HG03095 (cell line): ENCODE results near the gene MYCT1.
"Not testable (repeated sequence)": the region's sequence is repeated elsewhere in the genome, so short reads cannot be mapped to it uniquely, and the experiment has no call there.

ENCODE experiments used
- ATAC-seq: cut with Tn5 transposase; IDR thresholded peaks from one replicate; pipeline ENCODE4 v1.9.1; 2021; ENCODE audit warnings: moderate library complexity; ENCODE audit not compliant: unreplicated experiment

The MYCT1 gene

GRCh38 chr6:152697634-152698033, at the start of gene MYCT1:
Gene MYCT1, plus strand, starts transcription at chr6:152697897. Its CDS starts 6 bp downstream, at chr6:152697903.
- no peak for ATAC-seq

GRCh38 chr6:152648105-152648504, 49.6 kb upstream of the MYCT1 start:
- ATAC-seq: no peak

- ATAC-seq: no peak
These were observed 45.7 kb upstream of the MYCT1 start for GRCh38 chr6:152651986-152652385.

- no peak for ATAC-seq
These were observed 35.9 kb upstream of the MYCT1 start for GRCh38 chr6:152661776-152662175.

- ATAC-seq: no peak
These were observed 27.8 kb upstream of the MYCT1 start for GRCh38 chr6:152669895-152670294.

- ATAC-seq: no peak
These were observed 26.5 kb upstream of the MYCT1 start for GRCh38 chr6:152671171-152671570.

- no peak for ATAC-seq
These were observed 24.5 kb upstream of the MYCT1 start for GRCh38 chr6:152673236-152673635.

GRCh38 chr6:152680151-152680550, 17.5 kb upstream of the MYCT1 start:
- ATAC-seq: no peak

- ATAC-seq: no peak
These were observed 16.7 kb upstream of the MYCT1 start for GRCh38 chr6:152680879-152681517.

GRCh38 chr6:152682141-152682540, 15.6 kb upstream of the MYCT1 start:
- no peak for ATAC-seq

- not testable (repeated sequence) for ATAC-seq
These were observed 14.8 kb upstream of the MYCT1 start for GRCh38 chr6:152682935-152683334.

- ATAC-seq: no peak
These were observed 11.9 kb upstream of the MYCT1 start for GRCh38 chr6:152685819-152686218.

- ATAC-seq: no peak
These were observed 2.2 kb upstream of the MYCT1 start for GRCh38 chr6:152695372-152696045.

GRCh38 chr6:152696522-152696921, 1.2 kb upstream of the MYCT1 start:
- no peak for ATAC-seq

- no peak for ATAC-seq
These were observed 995 bp downstream of the MYCT1 start for GRCh38 chr6:152698692-152699091.

- ATAC-seq: no peak
These were observed 2.7 kb downstream of the MYCT1 start for GRCh38 chr6:152700427-152700826.

GRCh38 chr6:152701081-152701862, 3.6 kb downstream of the MYCT1 start:
- ATAC-seq: no peak

- ATAC-seq: no peak
These were observed 4.2 kb downstream of the MYCT1 start for GRCh38 chr6:152701863-152702401.

GRCh38 chr6:152703750-152704149, 6.1 kb downstream of the MYCT1 start:
- not testable (repeated sequence) for ATAC-seq

- ATAC-seq: no peak
These were observed 7.6 kb downstream of the MYCT1 start for GRCh38 chr6:152705327-152705726.

GRCh38 chr6:152716322-152716721, 18.6 kb downstream of the MYCT1 start:
- ATAC-seq: no peak

GRCh38 chr6:152720974-152721373, 23.3 kb downstream of the MYCT1 start:
- no peak for ATAC-seq
